ENCODE data around the gene TLE2. TPM values are rescaled to one million over a fixed set of nuclear protein-coding genes. Genes with fewer than 3 reads are reported as not detected.

Gene TLE2
- total and polyA plus RNA-seq, 2 of the 4 experiments (the other 2 are of a cell fraction), result under 0.01 to 0.41 TPM

- Histone ChIP-seq H3K4me3 (ENCODE audit: insufficient read depth, low read depth, low read length) (no peak overlapping the region), H4K5ac (ENCODE audit: low read depth, low read length) (no peak overlapping the region), H3K4me1 (ENCODE audit: control insufficient read depth, insufficient read depth, low read length) (peaks cover 10% of the 10 kb centered on the region; the same call in 1 of the 2 replicates), H2BK20ac (ENCODE audit: low read depth, low read length) (no peak overlapping the region), H3K23ac (ENCODE audit: low read depth, low read length) (no peak overlapping the region), H2BK15ac (ENCODE audit: low read depth, low read length) (no peak overlapping the region), H3K9me1 (ENCODE audit: insufficient read depth, low read length) (0 out of 2 replicates have a peak, but pooled peaks cover 1% of the 10 kb centered on the region), H2AFZ (replicated peaks; ENCODE audit: low read length, poor library complexity) (no peak overlapping the region), H4K8ac (ENCODE audit: low read depth in 2 of 2, low read length in 2 of 2) (no peak overlapping the region), H3K79me1 (ENCODE audit: low read depth in 1 of 2, low read length in 2 of 2) (no peaks in the 10 kb centered on the region), H2BK5ac (ENCODE audit: low read depth, low read length, poor library complexity, severe bottlenecking) (no peak overlapping the region), H3K56ac (ENCODE audit: extremely low read depth, insufficient read depth, low read length) (no peak overlapping the region), H3K36me3 (ENCODE audit: control insufficient read depth, insufficient read depth, low read length) (no peaks in the 10 kb centered on the region), H3K18ac (ENCODE audit: low read depth, low read length) (no peak overlapping the region), H2BK120ac (ENCODE audit: low read depth, low read length) (no peak overlapping the region), H3K9me3 (ENCODE audit: control insufficient read depth, insufficient read depth, low read length) (no peaks in the 10 kb centered on the region), H2AK9ac (replicated peaks; ENCODE audit: low read depth, low read length, poor library complexity) (no peak overlapping the region), H4K91ac (ENCODE audit: insufficient read depth, low read depth, low read length) (no peak overlapping the region), H2AK5ac (ENCODE audit: low read depth, low read length) (no peak overlapping the region), H3K27me3 (ENCODE audit: control insufficient read depth, insufficient read depth, low read length) (peaks cover 3% of the 10 kb centered on the region), H3K27ac (ENCODE audit: insufficient read depth, low read length) (no peak overlapping the region), H3K4ac (ENCODE audit: low read depth, low read length) (no peak overlapping the region), H4K20me1 (ENCODE audit: insufficient read depth, low read length) (no peaks in the 10 kb centered on the region), H3K9ac (ENCODE audit: low read depth, low read length) (no peak overlapping the region), H3K14ac (replicated peaks; ENCODE audit: low read depth, low read length) (no peak overlapping the region), H3K4me2 (ENCODE audit: low read depth, low read length) (no peak overlapping the region)
- ChIA-PET CTCF (no interaction called here), POLR2A (ENCODE audit: unreplicated experiment) (interaction anchor here (0.7 kb wide), 1 partner anchor 24 kb away, joined by 3 read pairs; no protein-coding TSS in a partner anchor)
- dilution Hi-C loops (cut with HindIII; ENCODE audit: low sequenced_read_pairs, unreplicated experiment) (no loop called here), intact Hi-C loops (cut with micrococcal nuclease) (no loop called here), in situ Hi-C loops (cut with MboI; ENCODE audit: low sequenced_read_pairs) (no loop called here)
- ATAC-seq (ENCODE audit: low read depth) (no peak), DNase-seq (no peak)
- TF ChIP-seq RFX5 (IDR thresholded peaks at IDR 0.05; ENCODE audit: low read depth, low read length) (no peak), MAZ (IDR thresholded peaks at IDR 0.05; ENCODE audit: borderline replicate concordance, low read depth, low read length) (no peak), CHD1 (IDR thresholded peaks at IDR 0.05; ENCODE audit: low read depth, low read length) (no peak), BHLHE40 (IDR thresholded peaks at IDR 0.05; ENCODE audit: low read depth, low read length) (no peak), ELK1 (IDR thresholded peaks at IDR 0.05; ENCODE audit: borderline replicate concordance, low read depth, low read length) (no peak), FOS (IDR thresholded peaks at IDR 0.05; ENCODE audit: low read depth, low read length) (no peak), SMC3 (IDR thresholded peaks at IDR 0.05; ENCODE audit: low read depth, low read length) (no peak), RCOR1 (IDR thresholded peaks at IDR 0.05; ENCODE audit: insufficient replicate concordance, low read length) (no peak), USF2 (IDR thresholded peaks at IDR 0.05; ENCODE audit: low read depth, low read length) (no peak), NFE2L2 (IDR thresholded peaks at IDR 0.05; ENCODE audit: low read depth, low read length) (no peak), MXI1 (IDR thresholded peaks at IDR 0.05; ENCODE audit: borderline replicate concordance, low read depth, low read length) (no peak), CEBPB (IDR thresholded peaks at IDR 0.05; ENCODE audit: low read depth, low read length) (no peak), POLR2A (IDR thresholded peaks at IDR 0.05; ENCODE audit: low read depth, low read length) (no peak), RAD21 (IDR thresholded peaks at IDR 0.05; ENCODE audit: low read length) (no peak), MAFK (IDR thresholded peaks at IDR 0.05; ENCODE audit: low read depth, low read length) (no peak), CTCF (conservative IDR thresholded peaks at IDR 0.05; ENCODE audit: low read depth, low read length) (no peak)
- BruUV-seq (replicated peaks), result no TSS peak
- WGBS, 2 experiments (ENCODE audit: extremely low coverage in 2 of 2, insufficient read length in 1 of 2), result 95% methylated on average over 3 of the region's 5 CpGs; no CpG with 5 or more reads in 1 of the 2 experiments
These were observed 47.2 kb downstream of the TLE2 start for GRCh38 chr19:2981898-2982297.
